Esophagus muscularis mucosa (tissue), 3 donors: Measurements from ENCODE around the gene RFFL.

Experiments
- POLR2AphosphoS5 ChIP-seq, 2 donors: sonication (generic); formaldehyde crosslinking; IDR thresholded peaks; one replicate each; pipeline ENCODE4 v1.6.1; 2017; ENCODE audit warnings: antibody characterized with exemption in 2 of 2
- TF ChIP-seq, protein P1 (sequence below), 3 experiments: fragments of 200-600 bp in 2 of 3; fragments of 450-650 bp in 1 of 3; sonication (generic) in 2 of 3; IDR thresholded peaks; one replicate each; pipeline ENCODE4 v1.5.1; 2017 to 2019; ENCODE audit warnings: antibody characterized with exemption in 3 of 3, mild to moderate bottlenecking in 2 of 3, moderate library complexity in 1 of 3

GRCh38 chr17:35019386-35020179 is 43.9 kb downstream of the RFFL start:
- TF ChIP-seq, protein P1, sequence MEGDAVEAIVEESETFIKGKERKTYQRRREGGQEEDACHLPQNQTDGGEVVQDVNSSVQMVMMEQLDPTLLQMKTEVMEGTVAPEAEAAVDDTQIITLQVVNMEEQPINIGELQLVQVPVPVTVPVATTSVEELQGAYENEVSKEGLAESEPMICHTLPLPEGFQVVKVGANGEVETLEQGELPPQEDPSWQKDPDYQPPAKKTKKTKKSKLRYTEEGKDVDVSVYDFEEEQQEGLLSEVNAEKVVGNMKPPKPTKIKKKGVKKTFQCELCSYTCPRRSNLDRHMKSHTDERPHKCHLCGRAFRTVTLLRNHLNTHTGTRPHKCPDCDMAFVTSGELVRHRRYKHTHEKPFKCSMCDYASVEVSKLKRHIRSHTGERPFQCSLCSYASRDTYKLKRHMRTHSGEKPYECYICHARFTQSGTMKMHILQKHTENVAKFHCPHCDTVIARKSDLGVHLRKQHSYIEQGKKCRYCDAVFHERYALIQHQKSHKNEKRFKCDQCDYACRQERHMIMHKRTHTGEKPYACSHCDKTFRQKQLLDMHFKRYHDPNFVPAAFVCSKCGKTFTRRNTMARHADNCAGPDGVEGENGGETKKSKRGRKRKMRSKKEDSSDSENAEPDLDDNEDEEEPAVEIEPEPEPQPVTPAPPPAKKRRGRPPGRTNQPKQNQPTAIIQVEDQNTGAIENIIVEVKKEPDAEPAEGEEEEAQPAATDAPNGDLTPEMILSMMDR (IDR thresholded peaks at IDR 0.05), result no peak
- no peak for TF ChIP-seq POLR2AphosphoS5 (IDR thresholded peaks at IDR 0.05)
